Caco-2 (cell line): ENCODE results near the gene AURKAIP1. TPM values are rescaled to one million over a fixed set of nuclear protein-coding genes. Genes with fewer than 3 reads are reported as not detected.
A peak's percentile ranks its signal among the peaks of the same experiment; 100 is the strongest.

Experiments used
- BruUV-seq: library from RNA; stranded (reverse); fragments of 400-500 nt; replicated peaks from 2 replicates; lab custom pipeline; 2021; lab: Mats Ljungman, UMichigan
- CTCF ChIA-PET: fragments of 300-600 bp; sonication (Branson Sonifier 250); formaldehyde crosslinking; loops from one replicate; lab custom pipeline; 2022; ENCODE audit warnings: antibody characterized with exemption; lab: Charles Lee
- POLR2A ChIA-PET: fragments of 300-600 bp; sonication (Branson Sonifier 250); formaldehyde crosslinking; loops from one replicate; lab custom pipeline; 2022; ENCODE audit warnings: antibody characterized with exemption; lab: Charles Lee
- DNase-seq, 2 experiments: peaks; one replicate each; pipeline versions ENCODE4 v3.0.0 to v3.0.0-alpha.2; 2020 to 2022
- H3K27me3 ChIP-seq: replicated peaks from 2 replicates; pipeline ENCODE4 v1.6.0; 2011; ENCODE audit warnings: low read length; ENCODE audit not compliant: control insufficient read depth, insufficient read depth
- H3K36me3 ChIP-seq: 2 replicates; pipeline ENCODE4 v1.5.1; 2011; ENCODE audit warnings: low read length; ENCODE audit not compliant: control insufficient read depth, insufficient read depth
- H3K4me1 ChIP-seq: fragments of 250-450 bp; sonication (Bioruptor Pico); 2 replicates; pipeline ENCODE4 v1.5.1; 2020; ENCODE audit warnings: mild to moderate bottlenecking
- H3K4me3 ChIP-seq: 2 replicates; pipeline ENCODE4 v1.5.1; 2011; ENCODE audit warnings: low read depth, mild to moderate bottlenecking, control low read depth, low read length
- H3K9me3 ChIP-seq: fragments of 250-450 bp; sonication (Bioruptor Pico); 2 replicates; pipeline ENCODE4 v1.5.1; 2020; ENCODE audit warnings: mild to moderate bottlenecking, moderate library complexity
- H3K27ac Mint-ChIP-seq: one replicate; pipeline ENCODE4 v1.8.0; 2022; ENCODE audit warnings: mixed read lengths; ENCODE audit not compliant: unreplicated experiment
- H3K27me3 Mint-ChIP-seq: one replicate; pipeline ENCODE4 v1.8.0; 2022; ENCODE audit warnings: mixed read lengths; ENCODE audit not compliant: insufficient read depth, unreplicated experiment
- H3K36me3 Mint-ChIP-seq: one replicate; pipeline ENCODE4 v1.8.0; 2022; ENCODE audit warnings: mild to moderate bottlenecking, mixed read lengths; ENCODE audit not compliant: insufficient read depth, unreplicated experiment
- H3K4me1 Mint-ChIP-seq: one replicate; pipeline ENCODE4 v1.8.0; 2022; ENCODE audit warnings: low read depth, mixed read lengths; ENCODE audit not compliant: unreplicated experiment
- H3K4me3 Mint-ChIP-seq: one replicate; pipeline ENCODE4 v1.8.0; 2022; ENCODE audit warnings: mild to moderate bottlenecking, moderate library complexity, mixed read lengths; ENCODE audit not compliant: unreplicated experiment
- H3K9me3 Mint-ChIP-seq: one replicate; pipeline ENCODE4 v1.8.0; 2022; ENCODE audit warnings: mixed read lengths; ENCODE audit not compliant: unreplicated experiment
- intact Hi-C: fragments of 100-400 bp; cut with micrococcal nuclease; formaldehyde crosslinking; loops from one replicate; pipeline ENCODE4 v1.10.0; 2022; ENCODE audit not compliant: unreplicated experiment
- total RNA-seq: library from RNA; stranded (reverse); gene quantifications from 2 replicates; pipeline ENCODE4 v1.2.3, GENCODE V29; 2022
- TF ChIP-seq, protein P1 (sequence below), 2 experiments: fragments of 200-600 bp in 1 of 2; IDR thresholded peaks; 1 replicate in 1 of 2; 2 replicates in 1 of 2; pipeline versions ENCODE4 v1.5.1 to v1.8.0; 2011 to 2022; ENCODE audit warnings: antibody characterized with exemption in 1 of 2, control low read depth in 1 of 2, inconsistent platforms in 1 of 2, low read depth in 1 of 2, low read length in 1 of 2, mild to moderate bottlenecking in 1 of 2, moderate library complexity in 1 of 2; ENCODE audit not compliant: insufficient read depth in 1 of 2, severe bottlenecking in 1 of 2, unreplicated experiment in 1 of 2

AURKAIP1 gene
- total RNA-seq, 1 experiment from 2014 or later = 187 TPM

DNA sequence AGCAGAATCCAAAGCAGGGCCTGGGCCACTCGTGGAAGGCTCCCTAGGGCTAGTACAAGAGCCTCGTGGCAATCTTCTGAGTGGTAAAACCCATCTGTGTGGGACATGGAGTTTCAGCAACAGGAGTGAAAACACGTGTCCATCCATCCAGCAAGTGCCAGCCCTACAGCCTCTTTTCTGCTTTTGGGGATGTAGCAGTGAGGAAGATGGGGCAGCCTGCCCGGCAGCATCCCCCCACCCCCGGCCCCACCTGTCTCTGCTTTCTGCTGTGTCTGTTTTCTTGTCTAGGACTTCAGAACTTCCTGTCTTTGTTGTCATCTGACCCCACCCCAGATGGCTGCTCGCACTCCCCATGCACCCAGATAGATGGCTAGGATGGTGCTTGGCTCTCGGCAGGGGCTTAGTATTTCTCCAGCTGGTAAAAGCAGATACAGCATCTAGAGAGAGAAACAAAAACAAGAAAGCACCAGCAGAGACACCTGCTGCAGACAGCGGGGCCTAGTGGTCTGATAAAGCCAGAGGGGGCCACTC lies 48.9 kb downstream of the AURKAIP1 start:
- Histone ChIP-seq H3K9me3 (no peaks in the 10 kb centered on the region), H3K4me1 (0 out of 2 replicates have a peak, but pooled peaks cover 5% of the 10 kb centered on the region), H3K4me3 (no peak overlapping the region), H3K36me3 (no peaks in the 10 kb centered on the region), H3K27me3 (no peaks in the 10 kb centered on the region)
- Mint-ChIP-seq H3K9me3 (no peaks in the 10 kb centered on the region), H3K27me3 (no peaks in the 10 kb centered on the region), H3K27ac (no peak overlapping the region), H3K4me1 (peaks cover 7% of the 10 kb centered on the region), H3K36me3 (peaks cover 35% of the 10 kb centered on the region), H3K4me3 (peak overlapping the region; percentile 52)
- DNase-seq = no peak
- BruUV-seq = no TSS peak
- TF ChIP-seq, protein P1, sequence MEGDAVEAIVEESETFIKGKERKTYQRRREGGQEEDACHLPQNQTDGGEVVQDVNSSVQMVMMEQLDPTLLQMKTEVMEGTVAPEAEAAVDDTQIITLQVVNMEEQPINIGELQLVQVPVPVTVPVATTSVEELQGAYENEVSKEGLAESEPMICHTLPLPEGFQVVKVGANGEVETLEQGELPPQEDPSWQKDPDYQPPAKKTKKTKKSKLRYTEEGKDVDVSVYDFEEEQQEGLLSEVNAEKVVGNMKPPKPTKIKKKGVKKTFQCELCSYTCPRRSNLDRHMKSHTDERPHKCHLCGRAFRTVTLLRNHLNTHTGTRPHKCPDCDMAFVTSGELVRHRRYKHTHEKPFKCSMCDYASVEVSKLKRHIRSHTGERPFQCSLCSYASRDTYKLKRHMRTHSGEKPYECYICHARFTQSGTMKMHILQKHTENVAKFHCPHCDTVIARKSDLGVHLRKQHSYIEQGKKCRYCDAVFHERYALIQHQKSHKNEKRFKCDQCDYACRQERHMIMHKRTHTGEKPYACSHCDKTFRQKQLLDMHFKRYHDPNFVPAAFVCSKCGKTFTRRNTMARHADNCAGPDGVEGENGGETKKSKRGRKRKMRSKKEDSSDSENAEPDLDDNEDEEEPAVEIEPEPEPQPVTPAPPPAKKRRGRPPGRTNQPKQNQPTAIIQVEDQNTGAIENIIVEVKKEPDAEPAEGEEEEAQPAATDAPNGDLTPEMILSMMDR (IDR thresholded peaks at IDR 0.05; ENCODE audit: insufficient read depth in 1 of 2, low read depth in 1 of 2, low read length in 1 of 2, severe bottlenecking in 1 of 2, unreplicated experiment in 1 of 2) = no peak
- ChIA-PET CTCF (no interaction called here), POLR2A (interaction anchor here (0.9 kb wide), 1 partner anchor 47 kb away, joined by 3 read pairs; no protein-coding TSS in a partner anchor)
- intact Hi-C loops = no loop called here

DNA sequence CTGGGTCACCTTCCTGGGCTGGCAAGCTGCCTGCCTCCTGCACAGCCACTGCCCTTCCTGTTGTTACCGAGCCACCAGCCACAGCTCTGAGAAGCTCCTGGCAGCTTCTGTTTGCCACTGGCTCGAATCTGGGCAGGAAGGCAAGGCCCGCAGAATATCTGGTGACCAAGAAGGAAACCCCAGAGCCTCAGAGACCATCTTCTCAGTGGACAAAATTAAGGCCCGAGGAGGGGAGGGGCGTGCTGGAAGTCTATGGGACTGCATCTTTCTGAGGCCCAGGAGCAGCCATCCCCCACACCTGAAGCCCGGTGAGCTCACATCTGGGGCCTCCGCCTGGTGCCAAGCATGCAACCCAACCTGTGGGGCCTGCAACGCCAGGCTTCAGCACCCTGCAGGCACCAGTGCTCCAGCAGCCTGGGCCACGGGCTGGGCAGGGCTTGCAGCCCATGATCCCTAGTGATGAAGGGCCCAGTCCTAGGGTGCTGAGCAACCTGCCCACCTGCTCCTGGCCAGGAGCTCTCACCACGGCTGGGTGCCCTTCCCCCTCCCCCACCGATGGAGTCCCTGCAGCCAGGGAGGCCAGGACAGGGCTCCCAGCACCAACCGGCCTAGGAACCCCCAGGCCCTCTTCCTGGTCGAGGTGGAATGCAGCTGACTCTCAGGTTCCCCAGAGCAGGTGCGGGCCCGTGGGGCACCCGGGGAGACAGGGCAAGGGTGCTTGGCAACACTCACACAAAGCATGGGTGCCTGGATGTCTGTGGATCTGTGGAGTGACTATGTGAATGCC lies 49.5 kb downstream of the AURKAIP1 start:
- ChIA-PET CTCF (no interaction called here), POLR2A (interaction anchor here (0.6 to 0.9 kb wide), 2 partner anchors 48 to 91 kb away, joined by 3 read pairs; no protein-coding TSS in a partner anchor)
- BruUV-seq = no TSS peak
- Mint-ChIP-seq H3K36me3 (peaks cover 32% of the 10 kb centered on the region), H3K27me3 (no peaks in the 10 kb centered on the region), H3K4me3 (peak overlapping the region; percentile 81), H3K9me3 (no peaks in the 10 kb centered on the region), H3K27ac (no peak overlapping the region), H3K4me1 (peaks cover 7% of the 10 kb centered on the region)
- DNase-seq = no peak
- Histone ChIP-seq H3K9me3 (no peaks in the 10 kb centered on the region), H3K4me1 (0 out of 2 replicates have a peak, but pooled peaks cover 5% of the 10 kb centered on the region), H3K4me3 (peak overlapping the region; percentile 61), H3K27me3 (no peaks in the 10 kb centered on the region), H3K36me3 (no peaks in the 10 kb centered on the region)
- intact Hi-C loops = no loop called here
- TF ChIP-seq, protein P1 (IDR thresholded peaks at IDR 0.05; ENCODE audit: insufficient read depth in 1 of 2, low read depth in 1 of 2, low read length in 1 of 2, severe bottlenecking in 1 of 2, unreplicated experiment in 1 of 2) = no peak

DNA sequence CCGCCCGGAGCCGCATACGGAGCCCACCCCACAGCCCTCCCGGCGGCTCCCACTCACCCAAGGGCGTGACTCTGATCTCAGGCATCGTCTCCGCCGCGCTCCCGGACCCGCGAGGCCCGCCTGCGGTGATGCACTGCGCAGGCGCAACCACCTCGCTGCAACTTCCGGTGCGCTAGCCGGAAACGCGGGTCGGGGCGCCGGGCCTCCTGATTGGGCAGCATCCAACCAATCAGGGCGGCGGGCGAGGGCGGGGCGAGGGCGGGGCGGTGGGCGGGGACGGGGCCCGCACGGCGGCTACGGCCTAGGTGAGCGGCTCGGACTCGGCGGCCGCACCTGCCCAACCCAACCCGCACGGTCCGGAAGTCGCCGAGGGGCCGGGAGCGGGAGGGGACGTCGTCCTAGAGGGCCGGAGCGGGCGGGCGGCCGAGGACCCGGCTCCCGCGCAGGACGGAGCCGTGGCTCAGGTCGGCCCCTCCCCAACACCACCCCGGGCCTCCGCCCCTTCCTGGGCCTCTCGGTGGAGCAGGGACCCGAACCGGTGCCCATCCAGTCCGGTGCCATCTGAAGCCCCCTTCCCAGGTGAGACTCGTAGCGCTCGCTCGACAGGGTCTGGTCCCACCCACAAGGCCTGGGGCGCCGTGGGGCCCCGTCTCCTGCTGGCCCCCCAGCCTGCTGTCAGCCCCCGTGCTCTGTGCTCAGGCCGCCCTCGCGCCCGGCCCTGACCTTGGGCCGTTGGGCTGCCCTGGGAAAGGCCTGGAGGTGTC lies 50.3 kb downstream of the AURKAIP1 start, which contains the start of the genes CPTP and INTS11:
CPTP (plus strand) TSS at position 279 of the 764 bp plus-strand sequence. CDS start 2,109 bp downstream, outside the sequence.
INTS11 (minus strand) TSS at position 137 of the 764 bp plus-strand sequence; CDS start at position 85, 52 bp downstream.
- TSS peak; percentile 53 for BruUV-seq
- Histone ChIP-seq H3K9me3 (no peaks in the 10 kb centered on the region), H3K4me1 (0 out of 2 replicates have a peak, but pooled peaks cover 5% of the 10 kb centered on the region), H3K36me3 (no peaks in the 10 kb centered on the region), H3K27me3 (no peaks in the 10 kb centered on the region), H3K4me3 (peak within 1 kb of the TSS; percentile 61)
- POLR2A ChIA-PET = interaction anchor here (0.6 to 0.9 kb wide), 2 partner anchors 49 to 90 kb away, joined by 3 read pairs; no protein-coding TSS in a partner anchor
- no peaks in the 10 kb centered on the region for H3K27me3 Mint-ChIP-seq
- peak within 1 kb of the TSS; percentile 88 for H3K27ac Mint-ChIP-seq
- peaks cover 40% of the 10 kb centered on the region for H3K36me3 Mint-ChIP-seq
- H3K4me1 Mint-ChIP-seq = peaks cover 7% of the 10 kb centered on the region
- intact Hi-C loops = no loop called here
- TF ChIP-seq, protein P1 (IDR thresholded peaks at IDR 0.05; ENCODE audit: insufficient read depth in 1 of 2, low read depth in 1 of 2, low read length in 1 of 2, severe bottlenecking in 1 of 2, unreplicated experiment in 1 of 2) = no peak
- peak; percentile 93 to 94 for DNase-seq
- no peaks in the 10 kb centered on the region for H3K9me3 Mint-ChIP-seq
- peak within 1 kb of the TSS; percentile 81 for H3K4me3 Mint-ChIP-seq
- CTCF ChIA-PET = no interaction called here
